Astrocyte (in vitro differentiated cells and primary cell): ENCODE results near the gene FAM98C. TPM values are rescaled to one million over a fixed set of nuclear protein-coding genes. Genes with fewer than 3 reads are reported as not detected.
A peak's percentile ranks its signal among the peaks of the same experiment; 100 is the strongest.

Source experiments
- DNase-seq: peaks from one replicate; pipeline ENCODE4 v3.0.0-alpha.2; 2010; ENCODE audit warnings: low read depth
- FAIRE-seq: peaks from 2 replicates; lab custom pipeline; 2011; peaks lifted over from hg19 to GRCh38; lab: Jason Lieb, UNC
- H2AFZ ChIP-seq: 2 replicates; pipeline ENCODE4 v1.6.0; 2012; ENCODE audit warnings: low read depth, low read length, inconsistent platforms
- H3K27ac ChIP-seq: 2 replicates; pipeline ENCODE4 v1.5.1; 2011; ENCODE audit warnings: low read depth, low read length, inconsistent platforms
- H3K27me3 ChIP-seq: 2 replicates; pipeline ENCODE4 v1.6.0; 2011; ENCODE audit warnings: low read length, inconsistent platforms; ENCODE audit not compliant: insufficient read depth
- H3K36me3 ChIP-seq: 2 replicates; pipeline ENCODE4 v1.5.1; 2011; ENCODE audit warnings: low read length, inconsistent platforms; ENCODE audit not compliant: insufficient read depth
- H3K4me1 ChIP-seq: 2 replicates; pipeline ENCODE4 v1.5.1; 2011; ENCODE audit warnings: low read length, inconsistent platforms; ENCODE audit not compliant: insufficient read depth
- H3K4me2 ChIP-seq: 2 replicates; pipeline ENCODE4 v1.6.0; 2012; ENCODE audit warnings: low read length, inconsistent platforms
- H3K4me3 ChIP-seq: 2 replicates; pipeline ENCODE4 v1.5.1; 2011; ENCODE audit warnings: low read depth, mild to moderate bottlenecking, low read length, inconsistent platforms; ENCODE audit not compliant: insufficient read depth
- H3K79me2 ChIP-seq: 2 replicates; pipeline ENCODE4 v1.6.0; 2012; ENCODE audit warnings: mild to moderate bottlenecking, low read length, inconsistent platforms; ENCODE audit not compliant: insufficient read depth
- H3K9ac ChIP-seq: 2 replicates; pipeline ENCODE4 v1.6.0; 2012; ENCODE audit warnings: mild to moderate bottlenecking, low read length, inconsistent platforms
- H3K9me3 ChIP-seq: 2 replicates; pipeline ENCODE4 v1.5.1; 2012; ENCODE audit warnings: low read depth, mild to moderate bottlenecking, low read length, inconsistent platforms; ENCODE audit not compliant: insufficient read depth
- H4K20me1 ChIP-seq: 2 replicates; pipeline ENCODE4 v1.6.0; 2012; ENCODE audit warnings: low read length, inconsistent platforms; ENCODE audit not compliant: insufficient read depth
- H3K27ac Mint-ChIP-seq: one replicate; pipeline ENCODE4 v1.8.0; 2021; ENCODE audit warnings: mild to moderate bottlenecking, mixed read lengths; ENCODE audit not compliant: unreplicated experiment
- H3K27me3 Mint-ChIP-seq: one replicate; pipeline ENCODE4 v1.8.0; 2021; ENCODE audit warnings: low read depth, mixed read lengths; ENCODE audit not compliant: unreplicated experiment
- H3K36me3 Mint-ChIP-seq: one replicate; pipeline ENCODE4 v1.8.0; 2021; ENCODE audit warnings: low read depth, mixed read lengths; ENCODE audit not compliant: unreplicated experiment
- H3K4me1 Mint-ChIP-seq: one replicate; pipeline ENCODE4 v1.8.0; 2021; ENCODE audit warnings: low read depth, mixed read lengths; ENCODE audit not compliant: unreplicated experiment
- H3K4me3 Mint-ChIP-seq: one replicate; pipeline ENCODE4 v1.8.0; 2021; ENCODE audit warnings: mild to moderate bottlenecking, moderate library complexity, mixed read lengths; ENCODE audit not compliant: unreplicated experiment
- H3K9me3 Mint-ChIP-seq: one replicate; pipeline ENCODE4 v1.8.0; 2021; ENCODE audit warnings: mild to moderate bottlenecking, mixed read lengths; ENCODE audit not compliant: unreplicated experiment
- CTCF ChIP-seq: IDR thresholded peaks from 2 replicates; pipeline ENCODE4 v1.5.1; 2011; ENCODE audit warnings: low read depth, mild to moderate bottlenecking, inconsistent platforms, low read length, moderate library complexity; ENCODE audit not compliant: insufficient read depth
- EZH2 ChIP-seq: IDR thresholded peaks from 2 replicates; pipeline ENCODE4 v1.6.1; 2012; ENCODE audit warnings: mild to moderate bottlenecking, low read length, inconsistent platforms; ENCODE audit not compliant: insufficient read depth
- total RNA-seq: library from RNA; stranded (reverse); gene quantifications from 2 replicates; pipeline ENCODE4 v1.2.1, GENCODE V29; 2021

FAM98C gene
- total RNA-seq, 1 donor from 2014 or later, result 15.0 TPM

DNA sequence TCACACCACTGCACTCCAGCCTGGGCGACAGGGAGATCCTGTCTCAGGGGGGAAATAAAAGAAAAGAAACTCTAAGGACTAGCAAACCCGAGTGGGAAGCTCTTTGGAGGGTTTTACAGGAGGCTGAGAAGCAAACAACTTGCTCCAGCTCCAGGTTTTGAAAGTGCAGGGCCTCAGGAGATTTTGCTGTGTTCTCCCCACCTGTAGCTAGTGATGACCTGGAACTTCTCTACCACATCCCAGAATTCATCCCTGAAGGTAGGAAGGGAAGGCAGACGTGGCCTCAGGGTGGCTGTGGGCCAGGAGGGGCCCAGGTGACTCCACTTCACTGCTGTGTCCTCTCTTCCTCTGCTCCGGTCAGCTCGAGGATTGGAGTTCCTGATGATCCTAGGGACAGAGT is 44.8 kb upstream of the FAM98C start:
- TF ChIP-seq EZH2 (no peak), CTCF (no peak)
- peaks cover 31% of the 10 kb centered on the region for H3K27me3 ChIP-seq
- FAIRE-seq (no peak), DNase-seq (no peak)
- H3K4me3 Mint-ChIP-seq, result no peak overlapping the region
- H3K36me3 Mint-ChIP-seq, result peaks cover 1% of the 10 kb centered on the region
- no peak overlapping the region for H2AFZ ChIP-seq
- H3K9me3 ChIP-seq, result no peaks in the 10 kb centered on the region
- no peaks in the 10 kb centered on the region for H4K20me1 ChIP-seq
- no peaks in the 10 kb centered on the region for H3K9me3 Mint-ChIP-seq
- no peak overlapping the region for H3K27ac ChIP-seq
- no peak overlapping the region for H3K4me3 ChIP-seq
- peaks cover 53% of the 10 kb centered on the region for H3K27me3 Mint-ChIP-seq
- H3K4me1 ChIP-seq, result peaks cover 9% of the 10 kb centered on the region
- H3K79me2 ChIP-seq, result no peaks in the 10 kb centered on the region
- H3K4me2 ChIP-seq, result no peak overlapping the region
- H3K4me1 Mint-ChIP-seq, result no peaks in the 10 kb centered on the region
- H3K36me3 ChIP-seq, result no peaks in the 10 kb centered on the region
- no peak overlapping the region for H3K9ac ChIP-seq
- no peak overlapping the region for H3K27ac Mint-ChIP-seq

DNA sequence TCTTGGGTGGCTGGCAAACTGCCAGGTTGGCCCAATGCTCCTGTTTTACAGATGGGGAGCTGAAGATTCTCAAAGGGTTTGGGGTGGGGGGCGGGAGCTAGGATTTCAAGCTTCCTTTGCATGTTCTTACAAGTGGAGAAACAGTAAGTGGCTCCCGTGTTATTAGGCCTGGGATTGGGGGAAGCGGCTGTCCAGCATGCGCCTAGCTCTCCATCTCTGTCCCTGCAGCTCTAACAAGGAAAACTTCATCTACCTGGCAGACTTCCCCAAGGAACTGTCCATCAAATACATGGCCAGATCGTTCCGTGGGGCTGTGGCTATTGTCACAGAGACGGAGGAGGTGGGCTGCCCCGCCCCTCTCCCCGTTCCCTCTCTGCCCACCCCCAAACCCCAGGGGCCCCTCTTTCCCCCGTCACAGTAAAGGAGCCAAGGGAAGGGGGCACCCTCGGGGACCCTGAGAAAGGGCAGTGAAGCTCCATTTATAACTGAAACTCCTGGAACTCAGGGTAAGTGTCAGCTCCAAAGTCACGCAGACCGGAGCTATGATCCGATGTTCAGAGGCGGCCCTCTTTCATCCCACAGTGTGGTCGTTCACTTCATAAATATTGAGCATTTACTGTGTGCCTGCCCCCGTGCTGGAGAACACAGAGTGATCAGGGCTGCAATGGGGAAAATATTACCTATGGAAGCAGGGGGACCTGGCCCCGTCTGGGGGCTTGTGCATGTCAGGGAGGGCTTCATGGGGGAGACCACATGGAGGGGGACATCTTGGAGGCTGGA is 43.5 kb upstream of the FAM98C start:
- Mint-ChIP-seq H3K27ac (peak overlapping the region; percentile 58), H3K36me3 (no peaks in the 10 kb centered on the region), H3K27me3 (peaks cover 48% of the 10 kb centered on the region), H3K4me1 (no peaks in the 10 kb centered on the region), H3K4me3 (no peak overlapping the region), H3K9me3 (no peaks in the 10 kb centered on the region)
- Histone ChIP-seq H3K79me2 (no peaks in the 10 kb centered on the region), H3K4me1 (peaks cover 9% of the 10 kb centered on the region), H3K4me3 (no peak overlapping the region), H3K27ac (no peak overlapping the region), H3K9ac (no peak overlapping the region), H3K27me3 (peaks cover 31% of the 10 kb centered on the region), H3K4me2 (no peak overlapping the region), H3K36me3 (no peaks in the 10 kb centered on the region), H4K20me1 (no peaks in the 10 kb centered on the region), H3K9me3 (no peaks in the 10 kb centered on the region), H2AFZ (no peak overlapping the region)
- FAIRE-seq, result no peak
- no peak for TF ChIP-seq EZH2
- no peak for TF ChIP-seq CTCF
- no peak for DNase-seq

DNA sequence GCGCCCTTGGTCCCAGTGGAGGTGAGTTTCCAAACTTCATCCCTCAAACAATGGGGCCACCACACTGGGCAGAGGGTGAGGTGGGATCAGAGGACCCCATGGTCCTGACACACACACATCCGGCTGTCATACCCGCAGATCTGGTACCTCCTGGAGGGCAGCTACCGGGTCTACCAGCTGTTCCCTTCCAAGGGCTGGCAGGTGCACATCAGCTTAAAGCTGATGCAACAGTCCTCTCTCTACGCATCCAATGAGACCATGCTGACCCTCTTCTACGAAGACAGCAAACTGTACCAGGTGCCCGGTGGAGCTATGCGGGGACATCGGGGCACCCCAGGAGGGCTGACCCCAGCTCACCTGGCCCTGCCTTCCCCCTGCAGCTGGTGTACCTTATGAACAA is 42.5 kb upstream of the FAM98C start:
- Histone ChIP-seq H3K4me2 (no peak overlapping the region), H3K9me3 (no peaks in the 10 kb centered on the region), H3K79me2 (no peaks in the 10 kb centered on the region), H3K27ac (no peak overlapping the region), H3K27me3 (peaks cover 29% of the 10 kb centered on the region), H3K9ac (no peak overlapping the region), H3K36me3 (no peaks in the 10 kb centered on the region), H4K20me1 (no peaks in the 10 kb centered on the region), H2AFZ (no peak overlapping the region), H3K4me1 (peaks cover 9% of the 10 kb centered on the region), H3K4me3 (no peak overlapping the region)
- Mint-ChIP-seq H3K4me1 (no peaks in the 10 kb centered on the region), H3K27ac (no peak overlapping the region), H3K36me3 (no peaks in the 10 kb centered on the region), H3K4me3 (peak overlapping the region; percentile 85), H3K27me3 (peaks cover 46% of the 10 kb centered on the region), H3K9me3 (no peaks in the 10 kb centered on the region)
- FAIRE-seq (no peak), DNase-seq (no peak)
- TF ChIP-seq CTCF (no peak), EZH2 (no peak)
